Measurements from ENCODE around the gene MUC5B.

Gene MUC5B

DNA sequence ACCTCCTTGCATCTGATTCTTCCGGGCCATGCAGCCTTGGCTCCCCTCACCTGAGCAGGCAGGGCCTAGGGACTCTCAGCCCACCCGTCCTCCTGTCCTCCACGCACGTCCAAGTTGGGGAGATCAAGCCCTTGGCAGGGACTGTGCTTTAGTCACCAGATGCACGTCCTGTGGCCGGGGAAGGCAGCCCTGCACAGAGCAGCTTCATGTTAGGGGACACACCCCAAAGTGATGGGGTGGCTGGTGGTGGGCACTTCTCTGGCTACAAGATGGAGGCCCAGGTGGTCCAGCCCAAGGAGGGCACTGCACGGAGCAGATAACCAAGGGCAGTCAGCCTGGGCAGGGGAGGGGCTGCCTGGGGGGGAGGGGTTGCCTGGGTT is 1.2 kb downstream of the MUC5B start:
- DNase-seq, result no peak

DNA sequence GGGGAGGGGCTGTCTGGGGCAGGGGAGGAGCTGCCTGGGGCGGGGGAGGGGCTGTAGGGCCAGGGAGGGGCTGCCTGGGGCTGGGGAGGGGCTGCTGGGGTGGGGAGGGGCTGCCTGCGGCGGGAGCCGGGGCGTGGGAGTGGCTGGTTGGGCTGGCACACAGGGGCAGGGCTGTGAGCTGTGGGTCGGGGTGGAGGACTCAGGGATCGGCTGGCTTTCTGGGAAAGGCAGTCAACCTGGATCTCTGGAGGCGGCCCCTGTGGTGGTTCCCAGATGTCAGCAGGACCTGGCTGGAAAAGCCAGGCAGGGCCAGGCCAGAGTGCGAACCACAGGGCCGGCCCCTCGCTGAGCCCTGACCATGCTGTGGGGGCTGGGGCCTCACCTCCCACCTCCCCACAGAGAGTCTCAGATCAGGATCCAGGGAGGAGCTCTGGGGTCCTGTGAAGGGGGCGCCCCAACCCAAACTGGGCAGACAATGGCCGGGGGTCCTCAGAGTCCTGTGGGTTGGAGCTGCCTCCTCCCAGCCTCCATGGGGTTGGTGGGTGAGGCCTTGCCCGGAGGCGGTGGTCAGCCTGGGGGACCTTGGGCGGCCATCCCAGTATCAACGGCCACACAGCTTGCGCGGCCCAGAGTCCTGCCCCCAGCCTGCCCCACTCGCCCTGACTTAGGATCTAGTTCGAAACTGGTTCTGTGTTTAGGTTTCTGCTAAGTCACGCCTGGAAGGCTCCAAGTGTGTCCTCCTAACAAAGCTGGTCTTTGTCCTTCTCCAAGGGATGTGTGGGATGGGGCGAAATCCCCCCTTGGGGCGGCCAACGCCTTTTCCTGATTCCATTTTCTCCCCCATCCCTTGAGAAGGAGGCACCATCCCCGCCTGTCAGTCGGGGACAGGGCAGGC is 1.9 kb downstream of the MUC5B start:
- no peak for DNase-seq

DNA sequence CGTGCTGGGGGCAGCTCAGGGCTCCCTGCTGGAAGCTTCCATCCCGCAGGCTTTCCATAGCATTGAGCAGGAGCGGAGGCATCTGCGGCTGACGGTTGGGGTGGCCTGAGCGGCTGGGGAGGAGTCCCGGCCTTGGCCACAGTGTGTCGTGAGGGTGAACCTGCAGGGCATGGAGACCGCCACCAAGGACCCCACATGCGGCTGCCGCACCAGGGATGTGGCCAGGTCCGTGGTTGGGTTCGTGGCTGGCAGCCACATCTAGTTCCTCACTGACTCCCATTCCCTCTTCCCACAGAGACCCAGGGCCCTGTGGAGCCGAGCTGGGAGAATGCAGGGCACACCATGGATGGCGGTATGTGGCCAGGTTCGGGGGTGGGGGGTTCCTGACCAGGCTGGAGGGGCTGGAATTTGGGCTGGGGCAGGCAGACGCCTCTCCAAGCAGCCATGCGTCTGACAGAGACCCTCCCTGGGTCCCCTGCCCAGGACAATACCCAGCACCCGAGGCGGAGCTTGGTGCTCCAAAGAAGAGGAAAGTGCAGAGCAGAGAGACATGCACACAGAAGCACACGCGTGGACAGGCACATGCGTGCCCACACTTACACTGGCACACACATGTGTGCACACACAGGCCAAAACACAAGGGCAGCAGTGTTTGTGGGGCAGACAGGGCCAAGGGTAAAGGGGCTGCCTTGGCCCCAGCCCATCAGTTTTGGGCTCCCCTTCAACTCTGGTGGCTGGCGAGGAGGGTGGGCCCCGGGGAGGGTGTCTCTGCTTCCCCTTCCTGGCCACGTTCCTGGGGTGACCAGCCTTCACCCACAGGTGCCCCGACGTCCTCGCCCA is 2.7 kb downstream of the MUC5B start:
- no peak for DNase-seq

DNA sequence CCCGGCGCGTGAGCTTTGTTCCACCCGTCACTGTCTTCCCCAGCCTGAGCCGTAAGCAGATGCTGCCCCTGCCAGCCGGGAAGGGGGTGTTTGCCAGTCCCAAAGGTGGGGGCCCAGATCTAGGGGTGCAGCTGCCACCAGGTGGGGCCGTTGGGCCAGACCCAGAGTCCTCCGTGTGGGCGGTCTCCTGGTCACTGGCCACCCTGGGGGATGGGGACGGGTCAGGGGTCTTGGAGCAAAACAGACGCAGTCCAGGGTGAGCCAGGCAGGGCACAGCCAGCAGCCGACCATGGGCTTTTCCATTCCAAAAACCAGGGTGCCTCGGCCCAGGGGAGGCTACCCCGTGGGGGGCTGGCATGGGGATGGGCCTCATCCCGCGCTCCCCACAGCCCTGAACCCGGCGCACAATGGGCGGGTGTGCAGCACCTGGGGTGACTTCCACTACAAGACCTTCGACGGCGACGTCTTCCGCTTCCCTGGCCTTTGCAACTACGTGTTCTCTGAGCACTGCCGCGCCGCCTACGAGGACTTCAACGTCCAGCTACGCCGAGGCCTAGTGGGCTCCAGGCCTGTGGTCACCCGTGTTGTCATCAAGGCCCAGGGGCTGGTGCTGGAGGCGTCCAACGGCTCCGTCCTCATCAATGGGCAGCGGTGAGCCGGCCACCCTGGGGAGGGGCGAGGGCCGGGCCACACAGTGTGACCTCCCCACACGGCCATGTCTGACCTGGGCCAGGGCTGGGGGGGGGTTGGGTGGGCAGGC is 3.5 kb downstream of the MUC5B start:
- no peak for DNase-seq

DNA sequence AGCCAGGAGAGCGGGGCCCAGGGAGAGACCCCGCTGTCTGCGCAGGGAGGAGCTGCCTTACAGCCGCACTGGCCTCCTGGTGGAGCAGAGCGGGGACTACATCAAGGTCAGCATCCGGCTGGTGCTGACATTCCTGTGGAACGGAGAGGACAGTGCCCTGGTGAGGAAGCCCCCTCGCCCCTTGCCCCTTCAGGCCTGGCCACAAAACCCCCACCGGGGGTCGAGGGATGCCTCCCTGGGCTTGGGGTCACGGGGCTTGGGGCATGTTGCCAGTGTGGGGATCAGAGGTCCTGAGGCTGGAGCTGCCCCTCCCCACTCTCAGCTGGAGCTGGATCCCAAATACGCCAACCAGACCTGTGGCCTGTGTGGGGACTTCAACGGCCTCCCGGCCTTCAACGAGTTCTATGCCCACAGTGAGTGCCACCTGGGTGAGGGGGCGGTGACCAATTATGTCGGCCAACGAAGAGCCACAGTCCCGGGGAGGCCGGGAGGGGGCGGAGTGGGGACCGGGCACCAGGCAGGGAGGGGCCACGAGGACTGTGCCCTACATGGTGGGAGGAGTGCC is 4.2 kb downstream of the MUC5B start:
- no peak for DNase-seq

DNA sequence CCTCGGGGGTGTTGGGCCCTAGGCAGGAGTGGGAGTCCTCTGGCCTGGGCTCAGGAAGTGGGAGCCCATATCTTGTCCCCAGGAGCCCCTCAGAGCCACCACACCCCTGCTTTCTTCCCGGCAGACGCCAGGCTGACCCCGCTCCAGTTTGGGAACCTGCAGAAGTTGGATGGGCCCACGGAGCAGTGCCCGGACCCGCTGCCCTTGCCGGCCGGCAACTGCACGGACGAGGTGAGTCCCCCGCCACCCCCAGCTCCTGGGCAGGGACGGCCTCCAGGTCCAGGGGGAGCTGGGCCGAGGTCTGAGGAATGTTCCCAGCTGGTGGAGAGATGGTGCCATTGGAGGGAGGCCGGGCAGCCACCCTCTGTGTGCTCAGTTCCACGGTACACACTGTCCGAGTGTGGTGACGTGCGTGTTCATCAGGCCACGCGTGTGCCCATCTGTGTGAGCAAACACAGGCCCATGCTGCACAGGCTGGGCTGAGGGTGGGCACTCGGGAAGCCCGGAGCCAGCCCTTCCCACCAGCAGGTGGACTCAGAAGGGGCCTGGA is 4.8 kb downstream of the MUC5B start:
- no peak for DNase-seq

DNA sequence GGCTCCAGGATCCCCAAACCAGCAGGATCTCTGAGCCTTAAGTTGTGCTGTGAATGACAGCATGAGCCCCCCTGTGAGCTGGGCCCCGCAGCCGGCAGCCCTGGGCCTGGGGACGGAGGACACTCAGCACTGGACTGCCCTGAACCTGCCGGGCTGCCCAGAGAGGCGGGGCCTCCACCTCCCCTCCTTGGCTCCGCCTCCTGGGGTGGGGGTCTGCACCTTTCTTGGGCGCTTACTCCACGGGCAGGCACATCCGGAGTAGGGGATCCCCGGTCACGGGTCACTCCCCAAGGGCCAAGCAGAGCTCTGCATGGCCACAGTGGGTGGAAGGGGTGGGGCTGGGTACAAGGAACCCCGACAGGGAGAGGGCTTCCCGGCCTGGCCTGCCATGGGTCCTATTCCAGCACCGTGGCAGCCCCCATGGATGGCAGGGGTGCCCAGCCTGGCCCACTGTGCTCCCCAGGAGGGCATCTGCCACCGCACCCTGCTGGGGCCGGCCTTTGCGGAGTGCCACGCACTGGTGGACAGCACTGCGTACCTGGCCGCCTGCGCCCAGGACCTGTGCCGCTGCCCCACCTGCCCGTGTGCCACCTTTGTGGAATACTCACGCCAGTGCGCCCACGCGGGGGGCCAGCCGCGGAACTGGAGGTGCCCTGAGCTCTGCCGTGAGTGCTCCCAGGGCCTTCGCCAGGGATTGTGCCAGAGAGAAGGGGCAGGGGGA is 5.4 kb downstream of the MUC5B start:
- no peak for DNase-seq

DNA sequence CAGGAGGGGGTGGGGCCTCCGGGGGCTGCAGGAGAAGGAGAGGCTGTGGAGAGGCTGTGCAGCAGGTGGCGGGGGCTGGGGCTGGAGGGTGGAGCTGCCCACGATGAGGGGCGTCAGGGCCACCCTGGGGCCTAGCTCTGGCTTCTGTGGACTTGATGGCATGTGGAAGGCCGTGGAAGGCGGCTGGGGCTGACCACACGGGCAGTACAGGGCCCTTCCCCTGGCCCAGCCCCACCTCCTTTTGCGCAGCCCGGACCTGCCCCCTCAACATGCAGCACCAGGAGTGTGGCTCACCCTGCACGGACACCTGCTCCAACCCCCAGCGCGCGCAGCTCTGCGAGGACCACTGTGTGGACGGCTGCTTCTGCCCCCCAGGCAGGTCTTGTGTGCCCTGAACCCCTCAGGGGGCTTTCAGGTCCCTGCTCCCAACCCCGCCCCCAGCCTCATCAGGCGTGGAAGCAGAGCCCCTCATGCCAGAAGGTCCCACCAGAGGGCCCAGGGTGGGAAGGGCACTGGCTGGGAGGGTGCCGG is 6.1 kb downstream of the MUC5B start:
- DNase-seq, result no peak

DNA sequence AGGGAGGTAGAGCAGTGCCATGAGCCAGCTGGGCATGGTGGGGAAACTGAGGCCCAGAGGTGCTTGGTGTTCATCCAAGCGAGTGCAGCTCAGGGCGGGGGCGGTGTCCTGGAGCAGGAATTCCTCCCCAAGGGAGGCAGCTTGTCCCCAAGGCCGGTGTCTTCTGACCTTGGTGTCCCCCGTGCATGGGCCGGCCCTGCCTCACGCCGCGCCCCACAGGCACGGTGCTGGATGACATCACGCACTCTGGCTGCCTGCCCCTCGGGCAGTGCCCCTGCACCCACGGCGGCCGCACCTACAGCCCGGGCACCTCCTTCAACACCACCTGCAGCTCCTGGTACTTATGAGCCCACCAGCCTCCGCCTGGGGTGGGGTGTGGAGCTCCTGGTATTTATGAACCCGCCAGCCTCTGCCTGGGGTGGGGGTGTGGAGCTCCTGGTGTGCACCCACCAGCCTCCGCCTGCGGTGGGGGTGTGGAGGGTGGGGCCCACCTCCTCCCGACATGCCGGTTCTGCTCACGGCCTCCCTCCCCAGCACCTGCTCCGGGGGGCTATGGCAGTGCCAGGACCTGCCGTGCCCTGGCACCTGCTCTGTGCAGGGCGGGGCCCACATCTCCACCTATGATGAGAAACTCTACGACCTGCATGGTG is 6.7 kb downstream of the MUC5B start:
- DNase-seq, result no peak

DNA sequence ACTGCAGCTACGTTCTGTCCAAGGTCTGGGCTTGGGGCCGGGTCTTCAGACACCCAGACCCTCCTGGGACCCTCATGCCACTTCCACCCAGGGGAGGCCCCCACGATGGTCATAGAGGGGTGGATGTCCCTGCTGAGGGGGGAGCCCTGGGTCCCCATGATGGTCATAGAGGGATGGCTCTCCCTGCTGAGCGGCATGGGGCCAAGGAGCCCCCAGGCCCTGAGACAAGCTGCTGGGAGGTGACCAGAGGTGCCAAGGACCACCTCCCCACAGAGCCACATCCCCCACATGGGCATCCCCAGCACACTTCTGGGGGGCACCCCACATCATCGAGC is 7.2 kb downstream of the MUC5B start:
- no peak for DNase-seq

DNA sequence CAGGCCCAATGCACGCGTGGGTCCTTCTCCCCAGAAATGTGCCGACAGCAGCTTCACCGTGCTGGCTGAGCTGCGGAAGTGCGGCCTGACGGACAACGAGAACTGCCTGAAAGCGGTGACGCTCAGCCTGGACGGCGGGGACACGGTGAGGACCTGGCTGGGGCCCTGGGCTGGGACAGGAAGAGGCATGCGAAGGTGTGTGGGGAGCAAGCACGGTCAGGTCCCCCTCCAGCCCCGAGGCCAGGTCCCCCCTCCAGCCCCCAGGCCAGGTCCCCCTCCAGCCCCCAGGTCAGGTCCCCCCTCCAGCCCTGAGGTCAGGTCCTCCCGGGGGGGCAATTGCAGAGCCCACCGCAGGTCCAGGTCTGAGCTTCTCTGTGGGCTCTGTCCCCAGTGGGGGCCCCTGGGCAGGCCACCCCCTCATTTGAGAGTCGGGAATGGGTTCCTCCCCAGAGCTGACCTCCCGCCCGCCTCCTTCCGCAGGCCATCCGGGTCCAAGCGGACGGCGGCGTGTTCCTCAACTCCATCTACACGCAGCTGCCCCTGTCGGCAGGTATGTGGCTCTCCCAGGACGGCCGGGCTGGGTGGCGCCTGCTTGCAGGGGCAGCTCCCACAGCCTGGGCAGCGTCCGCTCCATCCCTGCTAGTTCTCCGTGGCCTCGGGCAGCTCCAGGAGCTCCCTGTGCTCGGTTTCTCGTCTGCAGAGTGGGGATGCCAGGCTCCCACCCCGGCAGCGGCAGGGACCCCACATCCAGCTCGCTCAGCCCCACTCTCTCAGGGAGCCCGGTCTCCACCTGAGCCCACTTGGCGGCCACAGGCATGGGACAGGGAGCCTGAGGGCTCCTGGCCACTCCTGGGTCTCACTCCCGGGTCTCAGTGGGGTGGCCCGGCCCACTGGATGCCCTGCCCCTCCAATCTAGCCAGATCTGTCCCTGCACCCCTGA is 7.9 kb downstream of the MUC5B start:
- no peak for DNase-seq

DNA sequence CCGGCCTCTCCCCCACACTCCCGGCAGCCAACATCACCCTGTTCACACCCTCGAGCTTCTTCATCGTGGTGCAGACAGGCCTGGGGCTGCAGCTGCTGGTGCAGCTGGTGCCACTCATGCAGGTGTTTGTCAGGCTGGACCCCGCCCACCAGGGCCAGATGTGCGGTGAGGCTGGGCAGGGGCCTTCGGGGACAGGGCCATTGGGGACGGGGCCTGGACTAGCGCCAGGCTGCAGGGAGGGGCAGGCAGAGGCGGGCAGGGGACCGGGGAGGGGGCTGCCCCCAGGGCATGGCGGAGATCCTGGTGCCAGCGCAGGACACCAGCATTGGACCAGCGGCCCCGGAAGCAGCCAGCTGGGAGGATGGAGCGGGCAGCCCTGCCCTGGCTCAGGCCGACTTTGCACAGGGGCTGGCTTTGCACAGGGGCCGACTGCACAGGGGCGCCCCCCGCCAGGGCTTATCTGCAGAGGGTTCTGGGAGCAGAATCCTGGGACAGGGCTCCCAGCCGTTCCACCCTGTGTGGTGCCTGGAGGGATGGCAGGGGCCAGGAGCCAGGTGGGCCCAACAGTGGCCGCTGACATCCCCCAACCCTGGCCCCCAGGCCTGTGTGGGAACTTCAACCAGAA is 8.6 kb downstream of the MUC5B start:
- DNase-seq, result no peak

DNA sequence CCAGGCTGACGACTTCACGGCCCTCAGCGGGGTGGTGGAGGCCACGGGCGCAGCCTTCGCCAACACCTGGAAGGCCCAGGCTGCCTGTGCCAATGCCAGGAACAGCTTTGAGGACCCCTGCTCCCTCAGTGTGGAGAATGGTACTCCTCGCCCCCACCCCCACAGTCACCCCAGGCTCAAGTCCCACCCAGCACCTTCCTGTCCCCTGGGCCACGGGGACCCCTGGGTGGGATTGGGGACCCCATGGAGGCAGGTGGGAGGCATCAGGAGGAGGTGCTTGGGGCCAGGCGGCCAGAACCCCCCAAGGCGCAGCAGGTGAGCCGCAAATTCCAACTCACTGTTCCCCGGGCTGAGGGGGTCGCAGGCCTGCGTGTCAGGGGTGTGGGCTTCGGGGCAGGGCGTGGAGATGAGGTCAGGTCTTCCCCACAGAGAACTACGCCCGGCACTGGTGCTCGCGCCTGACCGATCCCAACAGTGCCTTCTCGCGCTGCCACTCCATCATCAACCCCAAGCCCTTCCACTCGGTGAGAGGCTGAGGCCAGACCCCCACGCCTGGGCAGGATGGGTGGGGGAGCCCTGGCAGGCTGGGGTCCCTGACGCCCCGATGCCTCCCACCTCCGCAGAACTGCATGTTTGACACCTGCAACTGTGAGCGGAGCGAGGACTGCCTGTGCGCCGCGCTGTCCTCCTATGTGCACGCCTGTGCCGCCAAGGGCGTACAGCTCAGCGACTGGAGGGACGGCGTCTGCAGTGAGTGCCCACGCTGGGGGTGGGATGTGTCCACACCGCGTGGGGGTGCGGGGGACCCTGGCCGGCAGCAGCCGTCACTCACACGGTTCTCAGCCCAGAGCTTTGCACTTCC is 9.4 kb downstream of the MUC5B start:
- DNase-seq, result no peak

DNA sequence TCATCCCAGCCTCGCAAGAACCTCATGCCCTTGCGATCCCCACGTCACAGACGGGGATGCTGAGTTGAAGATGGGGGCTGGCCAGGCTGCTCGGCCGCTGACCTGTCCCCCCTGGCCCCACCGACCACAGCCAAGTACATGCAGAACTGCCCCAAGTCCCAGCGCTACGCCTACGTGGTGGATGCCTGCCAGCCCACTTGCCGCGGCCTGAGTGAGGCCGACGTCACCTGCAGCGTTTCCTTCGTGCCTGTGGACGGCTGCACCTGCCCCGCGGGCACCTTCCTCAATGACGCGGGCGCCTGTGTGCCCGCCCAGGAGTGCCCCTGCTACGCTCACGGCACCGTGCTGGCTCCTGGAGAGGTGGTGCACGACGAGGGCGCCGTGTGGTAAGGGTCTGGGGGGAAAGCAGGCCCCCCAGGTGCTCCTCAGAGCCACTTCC is 10.0 kb downstream of the MUC5B start:
- DNase-seq, result no peak

DNA sequence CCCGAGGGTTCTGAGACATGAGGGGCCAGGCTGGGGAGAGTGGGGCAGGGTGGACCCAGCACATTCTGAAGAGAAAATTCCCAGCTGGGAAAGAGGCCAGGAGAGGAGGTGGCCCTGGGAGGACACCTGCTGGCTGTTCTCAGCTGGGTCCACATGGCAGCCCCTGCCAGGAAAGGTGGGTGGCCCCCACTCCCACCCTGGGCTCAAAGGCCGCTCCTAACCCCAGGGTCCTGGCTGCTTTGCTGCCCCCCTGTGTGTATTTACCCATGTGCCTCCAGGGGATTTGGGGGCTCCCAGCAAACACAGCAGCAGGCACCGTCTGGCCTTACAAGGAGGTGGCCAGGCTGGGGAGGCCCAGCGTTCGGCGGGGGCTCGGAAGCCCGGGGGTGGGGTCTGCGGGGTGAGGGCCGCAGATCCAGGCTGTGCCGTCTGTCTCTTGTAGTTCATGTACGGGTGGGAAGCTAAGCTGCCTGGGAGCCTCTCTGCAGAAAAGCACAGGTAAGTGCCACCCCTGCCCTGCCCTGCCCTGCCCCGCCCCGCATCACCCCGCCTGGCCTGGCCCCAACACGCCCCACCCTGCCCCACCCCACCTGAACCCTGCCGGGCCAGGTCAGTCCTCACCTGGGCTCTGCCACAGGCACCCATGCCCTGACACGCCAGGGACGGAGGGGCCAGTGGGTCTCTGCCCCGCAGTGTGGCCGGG is 10.6 kb downstream of the MUC5B start:
- no peak for DNase-seq

DNA sequence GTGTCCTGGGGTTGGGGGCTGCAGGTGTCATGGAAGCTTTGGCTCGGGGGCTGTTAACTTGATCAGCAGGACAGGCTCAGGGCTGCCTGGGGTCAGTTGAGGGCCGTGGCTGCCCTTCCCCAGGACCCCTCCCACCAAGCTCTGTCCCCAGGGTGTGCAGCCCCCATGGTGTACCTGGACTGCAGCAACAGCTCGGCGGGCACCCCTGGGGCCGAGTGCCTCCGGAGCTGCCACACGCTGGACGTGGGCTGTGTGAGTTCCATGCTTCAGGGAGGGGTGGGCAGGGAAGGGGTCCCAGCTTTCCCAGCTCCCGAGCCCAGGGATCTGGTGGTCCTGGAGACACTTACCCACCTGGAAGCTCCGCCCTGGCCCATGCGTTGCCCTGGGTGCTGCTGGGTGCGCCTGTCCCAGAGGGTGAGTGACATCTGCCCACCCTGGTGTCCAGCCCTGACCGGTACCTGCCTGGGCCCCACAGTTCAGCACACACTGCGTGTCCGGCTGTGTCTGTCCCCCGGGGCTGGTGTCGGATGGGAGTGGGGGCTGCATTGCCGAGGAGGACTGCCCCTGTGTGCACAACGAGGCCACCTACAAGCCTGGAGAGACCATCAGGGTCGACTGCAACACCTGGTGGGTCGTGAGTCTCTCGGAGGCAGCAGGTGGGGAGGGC is 11.3 kb downstream of the MUC5B start:
- no peak for DNase-seq

DNA sequence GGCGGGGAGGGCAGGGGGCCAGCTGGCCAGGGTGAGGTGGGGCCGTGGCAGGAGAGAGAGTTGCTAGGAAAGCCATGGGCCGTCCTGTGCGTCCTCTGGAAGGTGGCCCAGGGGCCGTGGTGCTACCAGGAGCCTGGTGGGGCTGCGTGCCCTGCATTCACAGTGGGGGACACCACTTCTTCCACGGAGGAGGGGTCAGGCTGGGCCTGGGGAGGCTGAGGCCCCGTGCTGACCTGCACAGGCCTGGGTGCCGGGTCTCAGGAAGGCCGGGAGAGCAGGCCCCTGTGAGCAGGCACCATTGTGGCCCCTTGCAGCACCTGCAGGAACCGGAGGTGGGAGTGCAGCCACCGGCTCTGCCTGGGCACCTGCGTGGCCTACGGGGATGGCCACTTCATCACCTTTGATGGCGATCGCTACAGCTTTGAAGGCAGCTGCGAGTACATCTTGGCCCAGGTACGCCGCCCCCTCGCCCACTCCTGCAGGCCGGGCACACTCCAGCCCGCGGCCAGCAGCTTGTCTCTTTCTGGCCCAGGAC is 12.0 kb downstream of the MUC5B start:
- DNase-seq, result no peak

Measured in KG1 (cell line).